GM18870 (cell line): ENCODE results near the gene NGF.

Experiments
- ATAC-seq: cut with Tn5 transposase; IDR thresholded peaks from one replicate; pipeline ENCODE4 v1.9.1; 2021; ENCODE audit warnings: moderate library complexity; ENCODE audit not compliant: unreplicated experiment

The NGF gene

GRCh38 chr1:115283681-115284146 is 54.3 kb downstream of the NGF start:
- no peak for ATAC-seq

- ATAC-seq = no peak
Observed at GRCh38 chr1:115283249-115283648, 54.8 kb downstream of the NGF start.

- no peak for ATAC-seq
Observed at GRCh38 chr1:115282807-115283208, 55.2 kb downstream of the NGF start.

GRCh38 chr1:115281143-115281542 is 56.9 kb downstream of the NGF start:
- no peak for ATAC-seq

GRCh38 chr1:115280064-115280463 is 58.0 kb downstream of the NGF start:
- no peak for ATAC-seq

GRCh38 chr1:115278211-115278610 is 59.8 kb downstream of the NGF start:
- ATAC-seq = no peak

- no peak for ATAC-seq
Observed at GRCh38 chr1:115277276-115277675, 60.8 kb downstream of the NGF start.

- no peak for ATAC-seq
Observed at GRCh38 chr1:115275216-115275615, 62.8 kb downstream of the NGF start.

GRCh38 chr1:115274467-115274866 is 63.6 kb downstream of the NGF start:
- no peak for ATAC-seq

GRCh38 chr1:115266729-115267421 is 71.2 kb downstream of the NGF start:
- no peak for ATAC-seq

- no peak for ATAC-seq
Observed at GRCh38 chr1:115265099-115265498, 73.0 kb downstream of the NGF start.

- no peak for ATAC-seq
Observed at GRCh38 chr1:115262886-115263285, 75.2 kb downstream of the NGF start.

- ATAC-seq = no peak
Observed at GRCh38 chr1:115261496-115261895, 76.6 kb downstream of the NGF start.

- ATAC-seq = no peak
Observed at GRCh38 chr1:115258302-115258866, 79.7 kb downstream of the NGF start.

- no peak for ATAC-seq
Observed at GRCh38 chr1:115257591-115257990, 80.5 kb downstream of the NGF start.

- no peak for ATAC-seq
Observed at GRCh38 chr1:115255154-115255553, 82.9 kb downstream of the NGF start.

- ATAC-seq = no peak
Observed at GRCh38 chr1:115252585-115252984, 85.5 kb downstream of the NGF start.

GRCh38 chr1:115251856-115252255 is 86.2 kb downstream of the NGF start:
- ATAC-seq = no peak

GRCh38 chr1:115251340-115251748 is 86.7 kb downstream of the NGF start:
- no peak for ATAC-seq

GRCh38 chr1:115246526-115246925 is 91.5 kb downstream of the NGF start:
- ATAC-seq = no peak

- no peak for ATAC-seq
Observed at GRCh38 chr1:115245227-115245626, 92.8 kb downstream of the NGF start.

- ATAC-seq = no peak
Observed at GRCh38 chr1:115242543-115242942, 95.5 kb downstream of the NGF start.

- no peak for ATAC-seq
Observed at GRCh38 chr1:115241309-115241708, 96.7 kb downstream of the NGF start.
